PC-9 (cell line): ENCODE results near the gene COL15A1.

Source experiments
- EZH2 ChIP-seq: fragments of 200-600 bp; sonication (generic); IDR thresholded peaks from 2 replicates; pipeline ENCODE4 v1.8.0; 2017; ENCODE audit warnings: antibody characterized with exemption, low read depth
- TF ChIP-seq, protein P1 (sequence below): fragments of 200-600 bp; sonication (generic); conservative IDR thresholded peaks from 2 replicates; pipeline ENCODE4 v1.6.1; 2017; ENCODE audit warnings: mixed run types, antibody characterized with exemption, mild to moderate bottlenecking, moderate library complexity

- no peak for TF ChIP-seq EZH2
- TF ChIP-seq, protein P1, sequence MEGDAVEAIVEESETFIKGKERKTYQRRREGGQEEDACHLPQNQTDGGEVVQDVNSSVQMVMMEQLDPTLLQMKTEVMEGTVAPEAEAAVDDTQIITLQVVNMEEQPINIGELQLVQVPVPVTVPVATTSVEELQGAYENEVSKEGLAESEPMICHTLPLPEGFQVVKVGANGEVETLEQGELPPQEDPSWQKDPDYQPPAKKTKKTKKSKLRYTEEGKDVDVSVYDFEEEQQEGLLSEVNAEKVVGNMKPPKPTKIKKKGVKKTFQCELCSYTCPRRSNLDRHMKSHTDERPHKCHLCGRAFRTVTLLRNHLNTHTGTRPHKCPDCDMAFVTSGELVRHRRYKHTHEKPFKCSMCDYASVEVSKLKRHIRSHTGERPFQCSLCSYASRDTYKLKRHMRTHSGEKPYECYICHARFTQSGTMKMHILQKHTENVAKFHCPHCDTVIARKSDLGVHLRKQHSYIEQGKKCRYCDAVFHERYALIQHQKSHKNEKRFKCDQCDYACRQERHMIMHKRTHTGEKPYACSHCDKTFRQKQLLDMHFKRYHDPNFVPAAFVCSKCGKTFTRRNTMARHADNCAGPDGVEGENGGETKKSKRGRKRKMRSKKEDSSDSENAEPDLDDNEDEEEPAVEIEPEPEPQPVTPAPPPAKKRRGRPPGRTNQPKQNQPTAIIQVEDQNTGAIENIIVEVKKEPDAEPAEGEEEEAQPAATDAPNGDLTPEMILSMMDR, result no peak
Measured at GRCh38 chr9:99103054-99103895, 159.6 kb downstream of the COL15A1 start.
